Measurements from ENCODE around the gene IGF1.
A peak's percentile ranks its signal among the peaks of the same experiment; 100 is the strongest.

The IGF1 gene

GRCh38 chr12:102480406-102480805 is at the start of gene IGF1:
TSS of gene IGF1 (minus strand) at chr12:102480563. CDS start at chr12:102480381, 182 bp downstream.
- DNase-seq, result peak; percentile 6

- no peak for DNase-seq
Measured at GRCh38 chr12:102528111-102528510, 47.7 kb upstream of the IGF1 start.

GRCh38 chr12:102527171-102527720 is 46.9 kb upstream of the IGF1 start:
- no peak for DNase-seq

- DNase-seq, result no peak
Measured at GRCh38 chr12:102526656-102527055, 46.3 kb upstream of the IGF1 start.

GRCh38 chr12:102522768-102523167 is 42.4 kb upstream of the IGF1 start:
- peak; percentile 62 for DNase-seq

GRCh38 chr12:102521662-102522277 is 41.4 kb upstream of the IGF1 start:
- no peak for DNase-seq

- DNase-seq, result no peak
Measured at GRCh38 chr12:102518871-102519270, 38.5 kb upstream of the IGF1 start.

- no peak for DNase-seq
Measured at GRCh38 chr12:102514696-102515095, 34.3 kb upstream of the IGF1 start.

- no peak for DNase-seq
Measured at GRCh38 chr12:102513739-102514138, 33.4 kb upstream of the IGF1 start.

GRCh38 chr12:102513272-102513671 is 32.9 kb upstream of the IGF1 start:
- DNase-seq, result no peak

GRCh38 chr12:102512523-102512922 is 32.2 kb upstream of the IGF1 start:
- DNase-seq, result no peak

- no peak for DNase-seq
Measured at GRCh38 chr12:102511575-102511974, 31.2 kb upstream of the IGF1 start.

GRCh38 chr12:102510463-102510862 is 30.1 kb upstream of the IGF1 start:
- peak; percentile 15 for DNase-seq

GRCh38 chr12:102510031-102510430 is 29.7 kb upstream of the IGF1 start:
- no peak for DNase-seq

GRCh38 chr12:102509123-102509626 is 28.8 kb upstream of the IGF1 start:
- no peak for DNase-seq

GRCh38 chr12:102508052-102508451 is 27.7 kb upstream of the IGF1 start:
- DNase-seq, result no peak

- DNase-seq, result no peak
Measured at GRCh38 chr12:102507301-102507700, 26.9 kb upstream of the IGF1 start.

- no peak for DNase-seq
Measured at GRCh38 chr12:102504871-102505270, 24.5 kb upstream of the IGF1 start.

GRCh38 chr12:102504280-102504679 is 23.9 kb upstream of the IGF1 start:
- no peak for DNase-seq

GRCh38 chr12:102503831-102504230 is 23.5 kb upstream of the IGF1 start:
- DNase-seq, result no peak

GRCh38 chr12:102503056-102503681 is 22.8 kb upstream of the IGF1 start:
- DNase-seq, result no peak

GRCh38 chr12:102501773-102502172 is 21.4 kb upstream of the IGF1 start:
- DNase-seq, result peak; percentile 27

GRCh38 chr12:102498471-102498870 is 18.1 kb upstream of the IGF1 start:
- no peak for DNase-seq

GRCh38 chr12:102497743-102498142 is 17.4 kb upstream of the IGF1 start:
- DNase-seq, result no peak

Measured in NCI-H69 (cell line).